ENCODE measurements around the gene GALNTL6. TPM values are rescaled to one million over a fixed set of nuclear protein-coding genes. Genes with fewer than 3 reads are reported as not detected.

Gene GALNTL6
- total RNA-seq, 1 donor from 2014 or later = 0.13 TPM

- no peak for DNase-seq (ENCODE audit: low read depth)
- TF ChIP-seq, protein P1, sequence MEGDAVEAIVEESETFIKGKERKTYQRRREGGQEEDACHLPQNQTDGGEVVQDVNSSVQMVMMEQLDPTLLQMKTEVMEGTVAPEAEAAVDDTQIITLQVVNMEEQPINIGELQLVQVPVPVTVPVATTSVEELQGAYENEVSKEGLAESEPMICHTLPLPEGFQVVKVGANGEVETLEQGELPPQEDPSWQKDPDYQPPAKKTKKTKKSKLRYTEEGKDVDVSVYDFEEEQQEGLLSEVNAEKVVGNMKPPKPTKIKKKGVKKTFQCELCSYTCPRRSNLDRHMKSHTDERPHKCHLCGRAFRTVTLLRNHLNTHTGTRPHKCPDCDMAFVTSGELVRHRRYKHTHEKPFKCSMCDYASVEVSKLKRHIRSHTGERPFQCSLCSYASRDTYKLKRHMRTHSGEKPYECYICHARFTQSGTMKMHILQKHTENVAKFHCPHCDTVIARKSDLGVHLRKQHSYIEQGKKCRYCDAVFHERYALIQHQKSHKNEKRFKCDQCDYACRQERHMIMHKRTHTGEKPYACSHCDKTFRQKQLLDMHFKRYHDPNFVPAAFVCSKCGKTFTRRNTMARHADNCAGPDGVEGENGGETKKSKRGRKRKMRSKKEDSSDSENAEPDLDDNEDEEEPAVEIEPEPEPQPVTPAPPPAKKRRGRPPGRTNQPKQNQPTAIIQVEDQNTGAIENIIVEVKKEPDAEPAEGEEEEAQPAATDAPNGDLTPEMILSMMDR (IDR thresholded peaks at IDR 0.05; ENCODE audit: insufficient read depth, low read length, poor library complexity, severe bottlenecking) = no peak
- H3K4me3 ChIP-seq (ENCODE audit: low read depth, low read length) = no peak overlapping the region
Observed at GRCh38 chr4:172157946-172158345, 344.7 kb downstream of the GALNTL6 start.

GRCh38 chr4:172163215-172163614, 350.0 kb downstream of the GALNTL6 start:
- no peak for DNase-seq (ENCODE audit: low read depth)
- TF ChIP-seq, protein P1 (IDR thresholded peaks at IDR 0.05; ENCODE audit: insufficient read depth, low read length, poor library complexity, severe bottlenecking) = no peak
- no peaks in the 10 kb centered on the region for H3K36me3 ChIP-seq (ENCODE audit: control insufficient read depth, insufficient read depth, low read length)

More at GRCh38 chr4:172157946-172158345, 344.7 kb downstream of the GALNTL6 start:
- H3K27me3 ChIP-seq (ENCODE audit: control insufficient read depth, insufficient read depth, low read length) = no peaks in the 10 kb centered on the region
- H3K36me3 ChIP-seq (ENCODE audit: control insufficient read depth, insufficient read depth, low read length) = no peaks in the 10 kb centered on the region

DNA sequence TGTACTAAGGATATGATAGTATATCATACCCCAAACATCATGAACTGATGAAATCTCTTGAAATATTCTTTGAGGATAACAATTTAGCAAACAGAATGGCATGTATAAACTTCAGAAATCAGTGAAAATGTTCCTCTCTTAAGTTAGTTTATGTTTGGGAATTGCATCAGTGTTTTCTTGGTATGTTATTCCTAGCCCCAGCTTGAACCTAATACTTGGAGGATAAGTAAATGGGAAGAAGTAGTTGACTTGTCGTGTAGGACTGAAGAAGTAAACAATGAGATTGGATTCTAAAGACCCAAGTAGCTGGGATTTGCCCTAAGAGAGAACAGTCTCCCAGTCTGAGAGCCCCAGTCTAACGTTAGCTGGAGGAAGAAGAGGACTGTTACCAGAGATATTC, 355.7 kb downstream of the GALNTL6 start:
- H3K27me3 ChIP-seq (ENCODE audit: control insufficient read depth, insufficient read depth, low read length) = no peaks in the 10 kb centered on the region
- H3K36me3 ChIP-seq (ENCODE audit: control insufficient read depth, insufficient read depth, low read length) = no peaks in the 10 kb centered on the region
- no peak overlapping the region for H3K4me3 ChIP-seq (ENCODE audit: low read depth, low read length)
- TF ChIP-seq, protein P1 (IDR thresholded peaks at IDR 0.05; ENCODE audit: insufficient read depth, low read length, poor library complexity, severe bottlenecking) = no peak
- DNase-seq (ENCODE audit: low read depth) = no peak

More at GRCh38 chr4:172163215-172163614, 350.0 kb downstream of the GALNTL6 start:
- Histone ChIP-seq H3K4me3 (ENCODE audit: low read depth, low read length) (no peak overlapping the region), H3K27me3 (ENCODE audit: control insufficient read depth, insufficient read depth, low read length) (no peaks in the 10 kb centered on the region)

DNA sequence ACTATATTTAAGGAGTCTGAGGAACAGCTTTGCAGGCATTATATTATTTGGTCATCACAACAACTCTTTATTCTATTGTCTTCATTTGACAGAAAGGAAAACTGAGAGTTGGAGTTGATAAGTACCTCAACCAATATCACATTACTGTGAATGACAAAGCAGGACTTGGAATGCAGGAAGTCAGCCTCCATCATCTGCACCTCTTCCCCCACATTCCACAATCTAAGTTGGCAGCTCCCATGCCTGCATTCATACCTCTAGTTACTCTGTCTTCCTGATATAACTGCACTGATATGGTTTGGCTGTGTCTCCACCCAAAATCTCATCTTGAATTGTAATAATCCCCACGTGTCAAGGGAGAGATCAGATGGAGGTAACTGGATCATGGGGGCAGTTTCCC, 356.7 kb downstream of the GALNTL6 start:
- TF ChIP-seq, protein P1 (IDR thresholded peaks at IDR 0.05; ENCODE audit: insufficient read depth, low read length, poor library complexity, severe bottlenecking) = no peak
- no peak for DNase-seq (ENCODE audit: low read depth)
- Histone ChIP-seq H3K27me3 (ENCODE audit: control insufficient read depth, insufficient read depth, low read length) (no peaks in the 10 kb centered on the region), H3K36me3 (ENCODE audit: control insufficient read depth, insufficient read depth, low read length) (no peaks in the 10 kb centered on the region), H3K4me3 (ENCODE audit: low read depth, low read length) (no peak overlapping the region)

DNA sequence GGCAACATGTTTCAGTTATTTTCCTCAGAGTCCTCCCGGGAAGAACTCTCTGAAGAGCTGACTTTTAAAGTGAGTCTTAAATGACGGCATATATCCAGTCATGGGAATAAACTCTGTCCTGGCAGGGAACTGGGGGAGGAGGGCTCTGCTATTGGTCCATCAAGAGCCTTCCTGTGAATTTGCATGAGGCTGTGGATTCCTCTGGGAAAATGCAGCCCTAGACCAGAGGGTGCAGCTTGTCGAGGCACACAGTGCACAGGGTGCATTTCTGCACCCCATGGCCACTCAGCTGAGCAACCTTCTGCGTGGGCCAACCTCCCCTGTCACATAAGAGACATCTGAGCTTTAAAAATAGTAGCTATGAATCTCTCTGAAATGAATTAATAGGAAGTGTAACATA, 360.0 kb downstream of the GALNTL6 start:
- DNase-seq (ENCODE audit: low read depth) = no peak
- Histone ChIP-seq H3K27me3 (ENCODE audit: control insufficient read depth, insufficient read depth, low read length) (no peaks in the 10 kb centered on the region), H3K36me3 (ENCODE audit: control insufficient read depth, insufficient read depth, low read length) (no peaks in the 10 kb centered on the region), H3K4me3 (ENCODE audit: low read depth, low read length) (no peak overlapping the region)
- TF ChIP-seq, protein P1 (IDR thresholded peaks at IDR 0.05; ENCODE audit: insufficient read depth, low read length, poor library complexity, severe bottlenecking) = no peak

DNA sequence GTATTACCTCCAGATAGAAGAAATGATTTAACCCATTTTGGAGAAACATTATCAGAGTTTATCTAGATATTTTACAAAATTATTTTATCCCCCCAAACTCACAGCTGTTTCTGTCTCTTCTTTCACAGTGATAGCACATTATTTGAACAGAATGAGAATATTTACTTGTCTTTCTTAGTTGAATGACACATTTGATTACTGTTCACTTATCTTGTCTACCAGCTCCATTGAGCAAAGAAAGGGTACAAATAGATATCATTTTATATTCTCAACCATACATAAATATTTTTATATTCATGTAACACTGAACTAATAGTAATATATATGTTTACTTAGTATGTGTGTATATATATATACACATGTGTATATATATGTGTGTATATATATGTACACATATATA, 364.2 kb downstream of the GALNTL6 start:
- Histone ChIP-seq H3K36me3 (ENCODE audit: control insufficient read depth, insufficient read depth, low read length) (no peaks in the 10 kb centered on the region), H3K4me3 (ENCODE audit: low read depth, low read length) (no peak overlapping the region), H3K27me3 (ENCODE audit: control insufficient read depth, insufficient read depth, low read length) (no peaks in the 10 kb centered on the region)
- no peak for DNase-seq (ENCODE audit: low read depth)
- TF ChIP-seq, protein P1 (IDR thresholded peaks at IDR 0.05; ENCODE audit: insufficient read depth, low read length, poor library complexity, severe bottlenecking) = no peak

All from kidney epithelial cell (primary cell).